Muscle layer of colon (tissue), 2 donors: Measurements from ENCODE around the gene DNAAF2.
A peak's percentile ranks its signal among the peaks of the same experiment; 100 is the strongest.
"Not testable (repeated sequence)": the region's sequence is repeated elsewhere in the genome, so short reads cannot be mapped to it uniquely, and the experiment has no call there.

Experiments used
- H3K27ac ChIP-seq: one replicate; pipeline ENCODE4 v1.7.0; 2013; ENCODE audit warnings: low read depth, mild to moderate bottlenecking, low read length, moderate library complexity
- H3K27me3 ChIP-seq, 2 donors: one replicate each; pipeline ENCODE4 v1.7.0; 2013; ENCODE audit warnings: low read length in 2 of 2, mild to moderate bottlenecking in 2 of 2; ENCODE audit not compliant: insufficient read depth in 2 of 2, control insufficient read depth in 1 of 2
- H3K36me3 ChIP-seq: one replicate; pipeline ENCODE4 v1.7.0; 2013; ENCODE audit warnings: mild to moderate bottlenecking, low read length; ENCODE audit not compliant: insufficient read depth
- H3K4me1 ChIP-seq: one replicate; pipeline ENCODE4 v1.7.0; 2013; ENCODE audit warnings: mild to moderate bottlenecking, low read length; ENCODE audit not compliant: insufficient read depth
- H3K4me3 ChIP-seq, 2 donors: one replicate each; pipeline ENCODE4 v1.7.0; 2013; ENCODE audit warnings: low read length in 2 of 2, low read depth in 1 of 2, mild to moderate bottlenecking in 1 of 2, moderate library complexity in 1 of 2
- H3K9ac ChIP-seq: one replicate; pipeline ENCODE4 v1.7.0; 2013; ENCODE audit warnings: low read length
- H3K9me3 ChIP-seq: one replicate; pipeline ENCODE4 v1.7.0; 2013; ENCODE audit warnings: mild to moderate bottlenecking, low read length
- donor health status: abdominal sarcoma.
- donor health status: Adenocarcinoma of cecum.

DNAAF2 gene

GRCh38 chr14:49620182-49621113 lies 14.6 kb downstream of the DNAAF2 start, which contains the start of the genes MGAT2 and RPL36AL:
Gene MGAT2 (plus strand): TSS chr14:49620799. CDS start chr14:49621269, 470 bp downstream.
Gene RPL36AL (minus strand): TSS chr14:49620626. CDS start chr14:49619104, 1,522 bp downstream.
- no peaks in the 10 kb centered on the region for H3K9me3 ChIP-seq
- no peaks in the 10 kb centered on the region for H3K27me3 ChIP-seq
- peaks cover 8% of the 10 kb centered on the region for H3K36me3 ChIP-seq
- H3K4me3 ChIP-seq: peak within 1 kb of the TSS; percentile 92 to 99
- H3K9ac ChIP-seq: peak within 1 kb of the TSS; percentile 99
- H3K4me1 ChIP-seq: peaks cover 29% of the 10 kb centered on the region
- H3K27ac ChIP-seq: peak within 1 kb of the TSS; percentile 97

GRCh38 chr14:49619730-49620129 lies 15.3 kb downstream of the DNAAF2 start:
- H3K27ac ChIP-seq: peak overlapping the region; percentile 97
- H3K36me3 ChIP-seq: peaks cover 8% of the 10 kb centered on the region

GRCh38 chr14:49619273-49619672 lies 15.8 kb downstream of the DNAAF2 start:
- H3K27ac ChIP-seq: peak overlapping the region; percentile 97
- not testable (repeated sequence) for H3K9me3 ChIP-seq, H3K36me3 ChIP-seq, H3K27me3 ChIP-seq
- H3K4me1 ChIP-seq: peaks cover 29% of the 10 kb centered on the region
- peak overlapping the region; percentile 92 to 99 for H3K4me3 ChIP-seq
- peak overlapping the region; percentile 99 for H3K9ac ChIP-seq

More at GRCh38 chr14:49619730-49620129, 15.3 kb downstream of the DNAAF2 start:
- H3K9ac ChIP-seq: peak overlapping the region; percentile 99
- no peaks in the 10 kb centered on the region for H3K9me3 ChIP-seq
- peaks cover 29% of the 10 kb centered on the region for H3K4me1 ChIP-seq
- peak overlapping the region; percentile 92 to 99 for H3K4me3 ChIP-seq
- no peaks in the 10 kb centered on the region for H3K27me3 ChIP-seq

GRCh38 chr14:49617852-49618519 lies 17.1 kb downstream of the DNAAF2 start:
- Histone ChIP-seq H3K36me3 (peaks cover 8% of the 10 kb centered on the region), H3K4me3 (no peak overlapping the region), H3K9me3 (no peaks in the 10 kb centered on the region), H3K4me1 (peaks cover 27% of the 10 kb centered on the region), H3K9ac (no peak overlapping the region), H3K27me3 (no peaks in the 10 kb centered on the region), H3K27ac (no peak overlapping the region)

GRCh38 chr14:49615776-49616175 lies 19.3 kb downstream of the DNAAF2 start:
- no peaks in the 10 kb centered on the region for H3K9me3 ChIP-seq
- peaks cover 8% of the 10 kb centered on the region for H3K36me3 ChIP-seq
- no peak overlapping the region for H3K4me3 ChIP-seq
- no peak overlapping the region for H3K9ac ChIP-seq
- peaks cover 10% of the 10 kb centered on the region for H3K4me1 ChIP-seq
- no peak overlapping the region for H3K27ac ChIP-seq
- no peaks in the 10 kb centered on the region for H3K27me3 ChIP-seq

- Histone ChIP-seq H3K36me3 (peaks cover 8% of the 10 kb centered on the region), H3K9me3 (no peaks in the 10 kb centered on the region), H3K4me3 (no peak overlapping the region), H3K9ac (no peak overlapping the region), H3K27ac (no peak overlapping the region), H3K4me1 (peaks cover 3% of the 10 kb centered on the region), H3K27me3 (no peaks in the 10 kb centered on the region)
Measured at GRCh38 chr14:49614196-49614595, 20.8 kb downstream of the DNAAF2 start.

GRCh38 chr14:49612671-49613070 lies 22.4 kb downstream of the DNAAF2 start:
- H3K27ac ChIP-seq: no peak overlapping the region
- no peak overlapping the region for H3K9ac ChIP-seq
- no peaks in the 10 kb centered on the region for H3K4me1 ChIP-seq
- no peaks in the 10 kb centered on the region for H3K9me3 ChIP-seq
- no peak overlapping the region for H3K4me3 ChIP-seq
- no peaks in the 10 kb centered on the region for H3K36me3 ChIP-seq
- H3K27me3 ChIP-seq: no peaks in the 10 kb centered on the region

- no peaks in the 10 kb centered on the region for H3K9me3 ChIP-seq
- no peaks in the 10 kb centered on the region for H3K27me3 ChIP-seq
- no peak overlapping the region for H3K9ac ChIP-seq
- H3K36me3 ChIP-seq: no peaks in the 10 kb centered on the region
- H3K4me3 ChIP-seq: no peak overlapping the region
- no peaks in the 10 kb centered on the region for H3K4me1 ChIP-seq
- H3K27ac ChIP-seq: no peak overlapping the region
Measured at GRCh38 chr14:49612251-49612650, 22.8 kb downstream of the DNAAF2 start.

- Histone ChIP-seq H3K9ac (no peak overlapping the region), H3K9me3 (no peaks in the 10 kb centered on the region), H3K4me3 (no peak overlapping the region), H3K36me3 (no peaks in the 10 kb centered on the region), H3K27me3 (no peaks in the 10 kb centered on the region), H3K4me1 (no peaks in the 10 kb centered on the region), H3K27ac (no peak overlapping the region)
Measured at GRCh38 chr14:49607583-49607982, 27.5 kb downstream of the DNAAF2 start.

- H3K27ac ChIP-seq: peak within 1 kb of the TSS; percentile 97
- H3K27me3 ChIP-seq: no peaks in the 10 kb centered on the region
- H3K9me3 ChIP-seq: no peaks in the 10 kb centered on the region
- H3K4me1 ChIP-seq: peaks cover 8% of the 10 kb centered on the region
- peak within 1 kb of the TSS; percentile 97 for H3K9ac ChIP-seq
- H3K4me3 ChIP-seq: peak within 1 kb of the TSS; percentile 75 to 86
- H3K36me3 ChIP-seq: no peaks in the 10 kb centered on the region
Measured at GRCh38 chr14:49598485-49599300, 36.4 kb downstream of the DNAAF2 start, which contains the start of gene LRR1. Gene LRR1 (plus strand): TSS chr14:49598940. CDS start chr14:49599021, 81 bp downstream.

GRCh38 chr14:49598189-49598484 lies 36.9 kb downstream of the DNAAF2 start:
- Histone ChIP-seq H3K9me3 (no peaks in the 10 kb centered on the region), H3K4me1 (peaks cover 8% of the 10 kb centered on the region), H3K4me3 (peak overlapping the region; percentile 75 to 86)

More at GRCh38 chr14:49598189-49598484, 36.9 kb downstream of the DNAAF2 start:
- H3K27me3 ChIP-seq: no peaks in the 10 kb centered on the region
- H3K9ac ChIP-seq: peak overlapping the region; percentile 97
- no peaks in the 10 kb centered on the region for H3K36me3 ChIP-seq
- H3K27ac ChIP-seq: peak overlapping the region; percentile 97
